NCI-H187 treated with DMSO at 0.1 percent for 48 hours (cell line): ENCODE measurements around the gene A3GALT2.

Experiments
- DNase-seq: peaks from one replicate; lab custom pipeline; 2025; lab: John Stamatoyannopoulos, UW

The A3GALT2 gene

DNA sequence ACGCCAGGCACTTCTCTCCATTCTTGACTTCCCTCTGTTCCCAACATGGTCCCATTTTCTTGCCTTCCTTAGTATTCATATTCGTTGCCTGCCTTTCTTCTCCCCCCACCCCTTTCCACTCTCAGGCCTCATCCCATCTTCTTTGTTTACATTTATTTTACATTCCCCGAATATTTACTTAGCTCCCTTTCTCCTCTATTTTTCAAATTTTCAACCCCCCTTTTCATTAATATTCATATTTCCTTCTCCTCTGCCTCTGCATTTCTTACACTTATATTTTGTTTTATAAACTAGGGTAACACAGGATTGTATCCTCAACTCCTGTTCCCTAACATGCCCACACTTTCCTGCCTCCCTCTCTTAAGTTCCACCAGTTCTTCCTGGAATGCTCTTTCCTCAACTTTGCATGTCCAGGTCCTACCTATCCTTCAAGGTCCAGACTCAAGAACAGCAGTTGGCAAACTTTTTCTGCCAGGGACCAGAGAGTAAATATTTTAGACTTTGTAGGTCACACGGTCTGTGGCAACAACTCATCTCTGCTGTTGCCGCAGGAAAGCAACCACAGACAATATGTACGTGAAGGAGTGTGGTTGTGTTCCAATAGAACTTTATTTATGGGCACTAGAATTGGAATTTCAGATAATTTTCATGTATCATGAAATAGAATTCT is 29.8 kb upstream of the A3GALT2 start:
- DNase-seq = no peak

DNA sequence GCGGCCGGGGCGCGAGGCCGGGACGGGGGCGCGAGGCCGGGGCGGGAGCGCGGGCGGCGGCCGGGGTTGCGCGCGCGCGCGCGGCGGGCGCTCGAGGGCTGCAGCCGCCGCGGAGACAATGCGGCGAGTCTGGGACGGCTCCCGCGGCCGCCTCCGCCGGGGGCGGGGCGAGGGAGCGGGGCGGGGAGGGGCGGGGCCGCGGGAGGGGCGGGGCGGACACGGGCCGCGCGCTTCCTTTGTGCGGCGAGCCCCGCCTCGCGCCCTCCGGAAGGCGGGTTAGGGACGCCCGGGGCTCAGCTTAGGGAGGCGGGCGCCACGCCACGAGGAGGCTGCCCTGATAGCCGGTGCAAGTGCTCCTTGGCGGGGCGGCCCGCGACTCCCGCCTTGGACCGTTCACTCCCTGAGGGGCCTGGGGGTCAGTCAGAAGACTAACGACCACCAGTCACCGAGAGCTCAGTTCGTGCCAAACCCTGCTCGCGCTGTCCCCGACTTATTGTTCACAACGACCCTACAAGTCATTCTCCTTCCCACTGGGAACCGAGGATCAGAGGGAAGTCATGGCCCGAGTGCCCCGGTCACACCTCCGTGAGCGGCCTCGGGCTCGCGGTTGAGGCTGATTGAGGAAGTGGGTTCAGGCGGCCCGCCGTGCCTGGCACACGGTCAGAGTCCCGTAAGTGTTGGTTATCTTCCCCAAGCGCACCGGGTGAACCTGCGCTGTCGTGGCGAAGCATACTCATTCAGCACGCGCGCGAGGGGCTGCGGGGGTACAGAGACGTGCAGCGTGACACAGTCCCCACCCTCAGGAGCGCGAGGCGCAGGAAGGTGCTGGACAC is 29.1 kb upstream of the A3GALT2 start:
- DNase-seq = no peak

GRCh38 chr1:33349081-33349759 is 28.3 kb upstream of the A3GALT2 start:
- no peak for DNase-seq

DNA sequence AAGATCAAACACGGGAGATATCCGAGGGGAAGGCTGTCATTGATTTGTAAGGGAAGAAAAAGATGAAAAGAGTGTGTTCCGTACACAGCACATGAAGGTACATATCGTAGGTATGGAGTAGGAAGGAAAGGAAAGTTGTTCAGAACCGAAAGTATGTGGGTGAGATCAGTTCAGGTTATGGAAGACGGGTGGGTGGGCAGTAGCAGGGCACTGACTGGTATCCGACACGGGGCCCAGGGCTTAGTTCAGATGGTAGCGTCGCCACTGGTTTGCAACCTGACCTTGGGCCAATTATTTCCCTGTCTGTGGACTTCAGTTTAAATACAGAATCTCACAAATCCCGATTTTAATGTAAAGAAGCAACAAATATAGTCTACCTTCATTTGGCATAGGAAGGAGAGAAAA is 27.8 kb upstream of the A3GALT2 start:
- no peak for DNase-seq

DNA sequence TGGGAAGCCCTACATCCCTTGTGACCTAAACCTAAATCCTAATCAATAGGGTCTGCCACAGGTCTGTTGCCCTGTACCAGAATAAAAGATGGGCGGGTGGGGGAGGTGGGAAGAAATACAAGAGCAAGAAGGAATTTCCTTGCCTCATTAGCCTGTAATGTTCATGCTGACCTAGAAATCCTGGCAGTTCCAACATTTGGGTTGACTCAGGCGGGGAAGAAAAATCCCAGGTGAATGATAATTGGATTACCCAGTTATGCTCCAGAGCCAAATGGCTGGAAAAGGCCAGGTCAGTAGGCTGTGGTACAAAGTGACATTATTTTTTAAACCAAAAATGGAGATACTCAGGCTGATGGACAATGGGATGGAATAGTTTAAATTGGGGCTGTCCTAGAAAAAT is 27.3 kb upstream of the A3GALT2 start:
- DNase-seq = no peak

GRCh38 chr1:33347650-33347992 is 26.7 kb upstream of the A3GALT2 start:
- DNase-seq = no peak

DNA sequence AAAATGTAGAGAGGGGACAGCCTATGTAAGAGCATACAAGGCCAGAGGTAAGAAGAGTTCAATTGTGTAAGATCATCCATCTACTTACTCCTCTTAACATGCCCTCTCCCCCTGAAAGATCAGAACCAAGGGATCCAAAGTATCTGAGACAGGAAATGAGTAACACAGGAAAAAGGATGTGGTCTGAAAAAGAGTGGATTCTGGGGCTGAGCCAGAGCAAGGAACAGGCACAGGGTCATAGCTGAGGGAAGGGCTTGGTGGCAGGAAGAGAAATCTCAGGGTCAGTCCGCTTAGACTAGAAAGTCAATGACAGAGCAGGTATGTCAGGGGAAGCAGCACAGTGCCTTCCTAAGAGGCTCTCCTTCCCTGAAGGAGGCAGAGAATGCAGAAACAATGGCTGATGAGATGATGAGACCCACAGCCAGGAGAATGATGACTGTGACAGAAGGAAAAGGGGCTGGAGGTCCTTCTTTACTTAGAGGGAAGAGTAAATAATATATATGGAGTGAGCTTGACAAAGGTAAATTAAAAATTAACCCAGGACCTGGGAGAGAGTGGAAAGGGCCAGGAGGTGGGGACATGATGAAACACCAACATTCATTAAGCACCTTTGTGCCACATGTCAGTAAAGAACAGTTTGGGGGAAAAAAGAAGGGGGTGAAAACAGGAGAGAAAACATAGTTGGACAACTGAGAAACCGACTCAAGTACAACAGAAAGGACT is 26.2 kb upstream of the A3GALT2 start:
- no peak for DNase-seq

DNA sequence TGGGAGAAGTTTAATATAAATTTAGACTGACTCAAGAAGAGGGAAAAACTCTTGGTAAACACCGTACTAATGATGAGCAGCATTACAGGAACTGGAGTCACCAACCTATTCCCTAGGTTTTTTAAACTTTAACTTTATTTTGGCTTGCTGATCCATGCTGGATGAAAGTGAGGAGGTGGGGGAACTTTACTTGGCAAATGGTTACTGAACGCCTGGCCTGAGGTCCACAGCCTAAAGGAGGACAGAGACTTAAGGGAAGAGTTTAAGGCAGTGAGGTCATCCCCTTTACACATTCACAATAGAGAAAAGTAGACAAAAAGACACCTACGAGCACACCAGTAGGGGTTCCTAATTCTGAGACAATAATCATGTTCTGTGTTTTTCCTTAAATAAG is 25.6 kb upstream of the A3GALT2 start:
- no peak for DNase-seq

GRCh38 chr1:33344896-33345560 is 24.1 kb upstream of the A3GALT2 start:
- DNase-seq = no peak

DNA sequence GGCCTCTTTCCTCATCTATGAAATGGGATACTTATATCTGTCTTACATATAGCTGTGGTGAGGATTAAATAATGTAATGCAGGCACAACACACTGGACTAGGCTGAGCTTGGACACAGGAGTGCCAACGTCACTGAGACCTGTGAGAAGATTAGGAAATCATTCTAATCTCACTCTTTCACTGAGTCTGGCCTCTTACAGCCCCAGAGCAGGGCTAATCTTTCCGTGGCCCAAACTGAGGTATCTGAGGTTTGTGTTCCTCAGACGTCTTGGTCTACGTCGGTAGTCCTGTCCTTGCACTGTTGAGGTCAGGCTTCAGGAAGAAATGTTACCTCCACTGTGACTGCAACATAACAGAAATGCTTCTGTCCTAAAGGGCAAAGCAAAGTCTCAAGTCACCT is 22.6 kb upstream of the A3GALT2 start:
- no peak for DNase-seq

- DNase-seq = peak; percentile 90
Observed at GRCh38 chr1:33342041-33342723, 21.3 kb upstream of the A3GALT2 start.

- DNase-seq = no peak
Observed at GRCh38 chr1:33341190-33341589, 20.3 kb upstream of the A3GALT2 start.

- no peak for DNase-seq
Observed at GRCh38 chr1:33339413-33339812, 18.5 kb upstream of the A3GALT2 start.

DNA sequence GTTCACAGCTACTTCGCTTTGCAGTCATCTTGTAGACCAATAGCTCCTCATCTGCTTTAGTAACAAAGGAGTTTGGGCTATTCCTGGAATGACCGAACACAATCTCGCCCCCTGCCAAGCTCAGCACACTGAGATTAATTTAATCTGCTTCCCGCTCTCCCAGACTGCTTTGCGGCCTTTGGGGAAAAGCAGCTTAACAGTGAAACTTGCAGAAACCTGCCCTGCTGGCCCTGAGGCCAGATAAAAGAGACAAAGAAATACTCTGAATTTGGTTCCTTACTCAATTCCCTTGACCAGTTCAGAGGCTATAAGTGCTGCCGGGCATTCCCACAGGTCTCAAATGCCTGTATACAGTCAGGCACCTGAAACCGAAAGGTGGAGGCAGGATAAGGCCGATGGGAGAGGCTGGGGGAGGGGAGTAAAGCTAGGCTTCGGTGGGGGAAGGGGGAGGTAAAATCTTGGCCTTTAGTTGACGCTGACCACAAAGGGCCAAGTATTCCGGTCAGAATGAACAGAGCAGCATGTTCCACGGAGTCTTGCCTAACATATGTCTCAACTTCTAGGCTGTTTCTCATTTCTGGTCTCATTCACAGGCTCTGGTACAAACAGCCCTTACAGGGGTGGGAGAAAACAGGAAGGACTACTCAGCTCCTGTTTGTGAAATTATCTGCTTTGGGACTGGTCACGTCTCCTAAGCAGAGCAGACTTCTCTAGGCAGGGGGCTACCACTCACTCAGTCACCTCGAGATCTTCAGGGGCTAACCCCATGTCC is 17.7 kb upstream of the A3GALT2 start:
- DNase-seq = no peak

GRCh38 chr1:33338048-33338439 is 17.1 kb upstream of the A3GALT2 start:
- DNase-seq = no peak

GRCh38 chr1:33337441-33337840 is 16.5 kb upstream of the A3GALT2 start:
- no peak for DNase-seq

DNA sequence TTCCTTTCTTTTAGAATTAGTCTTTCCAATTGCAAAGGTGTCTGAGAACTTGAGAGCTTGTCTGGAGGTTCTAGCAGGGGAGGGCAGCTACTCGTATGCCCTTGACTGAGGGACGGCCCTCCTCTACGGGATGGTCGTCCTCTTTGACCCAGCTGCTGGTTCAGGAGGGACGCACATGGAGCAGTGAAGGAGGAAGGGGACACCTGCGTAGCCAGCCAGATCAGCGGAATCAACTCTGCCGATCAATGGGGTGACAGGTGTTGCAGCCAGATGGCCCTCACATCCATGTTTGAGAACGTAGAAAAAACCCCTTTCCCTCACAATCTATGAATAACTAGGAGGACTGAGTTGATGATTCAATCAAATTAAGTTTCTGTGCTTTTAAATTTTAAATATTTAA is 15.7 kb upstream of the A3GALT2 start:
- no peak for DNase-seq

DNA sequence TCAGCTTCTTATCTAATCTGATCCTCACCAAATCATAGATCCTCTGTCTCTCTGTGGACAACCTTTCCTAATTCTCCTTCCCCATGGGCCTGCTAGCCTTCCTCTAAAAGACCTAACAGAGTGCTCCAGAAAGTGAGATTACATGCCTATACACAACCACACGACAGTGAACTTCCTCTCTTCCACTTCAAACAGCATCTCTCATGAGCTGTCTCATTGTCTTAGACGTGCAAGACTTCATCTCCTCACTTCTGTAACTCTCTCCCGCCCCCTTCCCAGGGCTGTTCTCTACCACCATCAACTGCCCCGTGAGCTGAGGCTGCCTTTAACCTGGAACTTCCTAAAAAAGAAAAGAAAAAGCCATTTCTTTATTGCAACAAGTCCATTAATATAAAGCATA is 14.1 kb upstream of the A3GALT2 start:
- no peak for DNase-seq

- DNase-seq = no peak
Observed at GRCh38 chr1:33334081-33334552, 13.2 kb upstream of the A3GALT2 start.

- no peak for DNase-seq
Observed at GRCh38 chr1:33332881-33333280, 12.0 kb upstream of the A3GALT2 start.
